ENCODE data around the gene TBC1D17.

DNA sequence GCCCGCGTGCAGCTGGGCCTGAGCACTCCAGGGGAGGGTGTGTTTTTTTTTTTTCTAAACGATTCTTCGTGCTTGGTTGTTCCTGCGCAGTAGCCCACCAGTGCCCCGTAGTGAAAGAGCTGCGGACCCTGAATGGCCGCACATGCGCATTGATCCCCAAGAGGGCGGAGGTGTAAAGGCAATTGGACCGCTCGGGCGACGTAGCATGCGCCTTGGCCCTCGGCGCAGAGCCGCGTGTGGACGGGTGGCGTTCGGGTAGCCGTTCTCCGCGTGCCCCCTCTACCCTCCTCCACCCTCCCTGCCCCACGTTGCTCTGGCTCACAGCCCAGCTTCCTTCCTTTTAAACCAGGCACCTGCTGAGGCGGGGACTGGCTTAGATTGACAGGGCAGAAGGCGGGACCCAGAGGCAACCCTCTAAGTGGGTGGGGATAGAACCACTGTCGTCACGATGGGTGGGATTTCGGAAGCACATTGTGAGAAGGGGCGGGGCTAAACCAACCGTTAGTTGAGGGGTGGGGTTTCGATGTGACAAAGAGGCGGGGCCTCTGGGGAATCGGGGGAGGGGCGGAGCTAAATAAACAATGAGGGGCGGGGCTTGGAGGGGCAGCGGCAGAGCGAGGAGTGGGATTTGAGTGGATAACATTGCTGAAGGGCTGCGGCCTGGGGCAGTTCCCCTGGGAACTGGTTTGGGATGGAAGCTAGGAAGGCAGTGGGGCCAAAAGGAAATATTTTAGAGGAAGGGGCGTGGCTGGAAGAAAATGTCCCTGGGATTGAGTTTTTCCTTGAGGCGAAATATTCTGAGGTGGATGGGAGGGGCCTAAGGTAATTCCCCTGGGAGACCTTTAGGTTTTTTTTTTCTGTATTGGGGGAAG, 52.3 kb downstream of the TBC1D17 start:
- no peak for TF ChIP-seq CTCF (conservative IDR thresholded peaks at IDR 0.05; ENCODE audit: low read depth, low read length)
- no peak for TF ChIP-seq EZH2 (IDR thresholded peaks at IDR 0.05; ENCODE audit: borderline replicate concordance, low read depth, low read length, poor library complexity, severe bottlenecking)
